HCT116 (cell line): ENCODE data around the gene CENPX. TPM values are rescaled to one million over a fixed set of nuclear protein-coding genes. Genes with fewer than 3 reads are reported as not detected.
A peak's percentile ranks its signal among the peaks of the same experiment; 100 is the strongest.

Source experiments
- ATAC-seq: fragments of 200-7000 bp; cut with Tn5 transposase; 2 replicates; pipeline ENCODE4 v1.9.1; 2020; ENCODE audit warnings: mild to moderate bottlenecking, moderate library complexity
- BruUV-seq: library from RNA; stranded (reverse); fragments of 400-500 nt; replicated peaks from 2 replicates; lab custom pipeline; 2021; lab: Mats Ljungman, UMichigan
- CTCF ChIA-PET: fragments of 300-600 bp; sonication (Branson Sonifier 250); formaldehyde crosslinking; loops from one replicate; lab custom pipeline; 2021; ENCODE audit warnings: antibody characterized with exemption; lab: Charles Lee
- POLR2A ChIA-PET: fragments of 300-600, 350-600 bp; sonication (Branson Sonifier 250); formaldehyde crosslinking; loops from one replicate; lab custom pipeline; 2021; ENCODE audit warnings: antibody characterized with exemption; lab: Charles Lee
- RAD21 ChIA-PET, 2 experiments: fragments of 300-600 bp; sonication (Branson Sonifier 250); formaldehyde crosslinking; loops; one replicate each; lab custom pipeline; 2023; ENCODE audit warnings: low total read pairs in 2 of 2; ENCODE audit not compliant: uncharacterized antibody in 2 of 2, unreplicated experiment in 2 of 2, low non-redundant PET in 1 of 2; lab: Charles Lee
- DNase-seq: peaks from one replicate; pipeline ENCODE4 v3.0.0-alpha.2; 2010; ENCODE audit warnings: low read depth, low spot score
- H2AFZ ChIP-seq: fragments of 200-600 bp; shearing (Covaris generic), sonication (generic); 2 replicates; pipeline ENCODE4 v1.6.1; 2017; ENCODE audit warnings: low read depth, mixed run types, mixed read lengths, antibody characterized with exemption, low read length; ENCODE audit not compliant: poor library complexity, severe bottlenecking
- H3K27ac ChIP-seq: 2 replicates; pipeline ENCODE4 v1.5.1; 2012; ENCODE audit warnings: low read depth, low read length
- H3K27me3 ChIP-seq: fragments of 200-600 bp; sonication (generic); 2 replicates; pipeline ENCODE4 v1.6.1; 2016; ENCODE audit warnings: mixed run types, low read length, mixed read lengths; ENCODE audit not compliant: insufficient read depth
- H3K36me3 ChIP-seq, 2 experiments: fragments of 200-500 bp in 1 of 2; fragments of 200-600 bp in 1 of 2; sonication (Bioruptor generic) in 1 of 2; sonication (generic) in 1 of 2; 2 replicates each; pipeline versions ENCODE4 v1.5.1 to v1.6.1; 2014 to 2016; ENCODE audit warnings: low read length in 2 of 2, inconsistent platforms in 1 of 2, mixed read lengths in 1 of 2, mixed run types in 1 of 2; ENCODE audit not compliant: insufficient read depth in 2 of 2, control insufficient read depth in 1 of 2
- H3K4me1 ChIP-seq, 2 experiments: fragments of 200-600 bp in 1 of 2; sonication (generic) in 1 of 2; 2 replicates each; pipeline versions ENCODE4 v1.5.1 to v1.6.1; 2012 to 2017; ENCODE audit warnings: low read length in 2 of 2, inconsistent platforms in 1 of 2, mild to moderate bottlenecking in 1 of 2, mixed read lengths in 1 of 2, mixed run types in 1 of 2, moderate library complexity in 1 of 2; ENCODE audit not compliant: insufficient read depth in 2 of 2, control insufficient read depth in 1 of 2
- H3K4me2 ChIP-seq: fragments of 200-600 bp; sonication (generic); 2 replicates; pipeline ENCODE4 v1.6.1; 2017; ENCODE audit warnings: mixed run types, low read length, mixed read lengths
- H3K4me3 ChIP-seq, 2 experiments: fragments of 200-600 bp in 1 of 2; sonication (generic) in 1 of 2; replicated peaks in 1 of 2; 2 replicates each; pipeline ENCODE4 v1.5.1; 2011 to 2016; ENCODE audit warnings: low read length in 2 of 2, control low read depth in 1 of 2, low read depth in 1 of 2, mild to moderate bottlenecking in 1 of 2, mixed read lengths in 1 of 2, mixed run types in 1 of 2
- H3K79me2 ChIP-seq: fragments of 200-600 bp; sonication (generic); 2 replicates; pipeline ENCODE4 v1.6.1; 2017; ENCODE audit warnings: mild to moderate bottlenecking, mixed run types, low read length, moderate library complexity, mixed read lengths; ENCODE audit not compliant: insufficient read depth
- H3K9ac ChIP-seq: fragments of 200-600 bp; sonication (generic); 2 replicates; pipeline ENCODE4 v1.6.1; 2016; ENCODE audit warnings: low read length, mixed read lengths
- H3K9me2 ChIP-seq: fragments of 200-600 bp; sonication (generic), shearing (Covaris generic); 2 replicates; pipeline ENCODE4 v1.6.1; 2017; ENCODE audit warnings: mixed run types, mild to moderate bottlenecking, moderate library complexity; ENCODE audit not compliant: insufficient read depth
- H3K9me3 ChIP-seq, 2 experiments: fragments of 200-500 bp in 1 of 2; fragments of 200-600 bp in 1 of 2; sonication (Bioruptor generic) in 1 of 2; sonication (generic) in 1 of 2; 2 replicates each; pipeline ENCODE4 v1.6.1; 2014 to 2017; ENCODE audit warnings: low read length in 2 of 2, mixed read lengths in 2 of 2, inconsistent platforms in 1 of 2, low read depth in 1 of 2, mild to moderate bottlenecking in 1 of 2, mixed run types in 1 of 2, moderate library complexity in 1 of 2; ENCODE audit not compliant: control insufficient read depth in 1 of 2, insufficient read depth in 1 of 2
- H4K20me1 ChIP-seq: fragments of 200-600 bp; sonication (generic), shearing (Covaris generic); 2 replicates; pipeline ENCODE4 v1.6.1; 2017; ENCODE audit warnings: mixed run types, mild to moderate bottlenecking, moderate library complexity; ENCODE audit not compliant: insufficient read depth
- CBX3 ChIP-seq: IDR thresholded peaks from 2 replicates; pipeline ENCODE4 v1.6.1; 2012; ENCODE audit warnings: low read depth
- CEBPB ChIP-seq: IDR thresholded peaks from 2 replicates; pipeline ENCODE4 v1.6.1; 2012; ENCODE audit warnings: low read depth
- EGR1 ChIP-seq: IDR thresholded peaks from 2 replicates; pipeline ENCODE4 v1.6.1; 2012; ENCODE audit warnings: low read depth
- ELF1 ChIP-seq: IDR thresholded peaks from 2 replicates; pipeline ENCODE4 v1.6.1; 2012; ENCODE audit warnings: low read depth, borderline replicate concordance
- EZH2 ChIP-seq: fragments of 200-600 bp; sonication (generic); IDR thresholded peaks from 2 replicates; pipeline ENCODE4 v1.6.1; 2017; ENCODE audit warnings: antibody characterized with exemption, mixed run types
- EZH2phosphoT487 ChIP-seq: fragments of 200-600 bp; IDR thresholded peaks from 2 replicates; pipeline ENCODE4 v1.6.1; 2018; ENCODE audit warnings: antibody characterized with exemption, borderline replicate concordance
- FOSL1 ChIP-seq: IDR thresholded peaks from 2 replicates; pipeline ENCODE4 v1.6.1; 2012; ENCODE audit warnings: low read depth
- POLR2A ChIP-seq: IDR thresholded peaks from 2 replicates; pipeline ENCODE4 v1.7.0; 2011; ENCODE audit warnings: borderline replicate concordance; ENCODE audit not compliant: insufficient read depth, insufficient read length; ENCODE audit errors: extremely low read depth
- SIN3A ChIP-seq: IDR thresholded peaks from 2 replicates; pipeline ENCODE4 v1.6.1; 2012; ENCODE audit warnings: low read depth
- SP1 ChIP-seq: IDR thresholded peaks from 2 replicates; pipeline ENCODE4 v1.6.1; 2012; ENCODE audit warnings: low read depth
- SRF ChIP-seq: IDR thresholded peaks from 2 replicates; pipeline ENCODE4 v1.6.1; 2012; ENCODE audit warnings: low read depth
- TCF7L2 ChIP-seq: IDR thresholded peaks from 2 replicates; pipeline ENCODE4 v1.7.0; 2011; ENCODE audit warnings: borderline replicate concordance, inconsistent platforms; ENCODE audit not compliant: insufficient read depth, insufficient read length; ENCODE audit errors: extremely low read depth
- YY1 ChIP-seq: IDR thresholded peaks from 2 replicates; pipeline ENCODE4 v1.6.1; 2011; ENCODE audit warnings: low read length, low read depth, moderate library complexity, mild to moderate bottlenecking; ENCODE audit not compliant: insufficient replicate concordance; ENCODE audit errors: extremely low read depth
- ZFX ChIP-seq: fragments of 450-650 bp; IDR thresholded peaks from 2 replicates; pipeline ENCODE4 v1.6.1; 2017
- intact Hi-C: fragments of 100-400 bp; cut with micrococcal nuclease; formaldehyde crosslinking; loops from 2 replicates; pipeline ENCODE4 v1.10.0; 2022
- total RNA-seq: library from RNA; stranded (reverse); gene quantifications from one replicate; pipeline ENCODE4 v1.2.1, GENCODE V29; 2021; ENCODE audit not compliant: unreplicated experiment
- TF ChIP-seq, protein P1 (sequence below): IDR thresholded peaks from 2 replicates; pipeline ENCODE4 v1.6.1; 2011; ENCODE audit warnings: mild to moderate bottlenecking, low read length, moderate library complexity; ENCODE audit not compliant: insufficient replicate concordance; ENCODE audit errors: extremely low read depth
- TF ChIP-seq, protein P2 (sequence below), 3 experiments: fragments of 200-600 bp in 1 of 3; sonication (generic) in 1 of 3; IDR thresholded peaks in 2 of 3; conservative IDR thresholded peaks in 1 of 3; 2 replicates each; pipeline ENCODE4 v1.5.1; 2012 to 2017; ENCODE audit warnings: low read depth in 2 of 3, low read length in 2 of 3, antibody characterized with exemption in 1 of 3, borderline replicate concordance in 1 of 3, control low read depth in 1 of 3, mild to moderate bottlenecking in 1 of 3, mixed read lengths in 1 of 3, mixed run types in 1 of 3, moderate library complexity in 1 of 3; ENCODE audit not compliant: insufficient read depth in 1 of 3
- TF ChIP-seq, protein P3 (sequence below): IDR thresholded peaks from 2 replicates; pipeline ENCODE4 v1.6.1; 2012
- TF ChIP-seq, protein P4 (sequence below): IDR thresholded peaks from 2 replicates; pipeline ENCODE4 v1.6.1; 2012

CENPX gene
- total RNA-seq, 1 experiment from 2014 or later: 184 TPM

DNA sequence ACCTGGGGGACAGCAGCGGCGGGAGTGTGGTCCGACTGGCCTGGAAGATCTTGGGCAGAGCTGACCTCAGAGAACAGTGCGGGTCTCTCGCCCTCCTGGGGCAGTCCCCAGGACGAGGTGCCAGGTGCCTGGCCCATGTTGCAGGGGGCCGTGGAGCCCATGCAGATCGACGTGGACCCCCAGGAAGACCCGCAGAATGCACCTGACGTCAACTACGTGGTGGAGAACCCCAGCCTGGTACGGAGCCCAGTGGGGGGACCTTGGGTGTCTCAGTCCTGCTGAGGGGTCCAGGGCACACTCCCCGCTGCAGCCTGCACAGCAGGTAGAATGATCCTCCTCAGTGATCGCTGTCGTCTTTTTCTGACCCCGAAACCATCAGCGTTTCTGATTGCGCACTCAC lies 30.5 kb upstream of the CENPX start:
- BruUV-seq: TSS peak; percentile 31
- peaks cover 41% of the 10 kb centered on the region for H3K79me2 ChIP-seq
- H3K4me1 ChIP-seq: peaks cover 13 to 34% of the 10 kb centered on the region in 2 experiments; a peak in 3 of 4 replicates
- peak overlapping the region; percentile 81; the same call in 1 of the 2 replicates for H3K27ac ChIP-seq
- DNase-seq: no peak
- no peaks in the 10 kb centered on the region for H3K27me3 ChIP-seq
- ChIA-PET RAD21 (no interaction called here), CTCF (no interaction called here), POLR2A (no interaction called here)
- intact Hi-C loops: no loop called here
- ATAC-seq: no peak
- H3K4me3 ChIP-seq: peak overlapping the region; percentile 94 to 99
- TF ChIP-seq, protein P1, sequence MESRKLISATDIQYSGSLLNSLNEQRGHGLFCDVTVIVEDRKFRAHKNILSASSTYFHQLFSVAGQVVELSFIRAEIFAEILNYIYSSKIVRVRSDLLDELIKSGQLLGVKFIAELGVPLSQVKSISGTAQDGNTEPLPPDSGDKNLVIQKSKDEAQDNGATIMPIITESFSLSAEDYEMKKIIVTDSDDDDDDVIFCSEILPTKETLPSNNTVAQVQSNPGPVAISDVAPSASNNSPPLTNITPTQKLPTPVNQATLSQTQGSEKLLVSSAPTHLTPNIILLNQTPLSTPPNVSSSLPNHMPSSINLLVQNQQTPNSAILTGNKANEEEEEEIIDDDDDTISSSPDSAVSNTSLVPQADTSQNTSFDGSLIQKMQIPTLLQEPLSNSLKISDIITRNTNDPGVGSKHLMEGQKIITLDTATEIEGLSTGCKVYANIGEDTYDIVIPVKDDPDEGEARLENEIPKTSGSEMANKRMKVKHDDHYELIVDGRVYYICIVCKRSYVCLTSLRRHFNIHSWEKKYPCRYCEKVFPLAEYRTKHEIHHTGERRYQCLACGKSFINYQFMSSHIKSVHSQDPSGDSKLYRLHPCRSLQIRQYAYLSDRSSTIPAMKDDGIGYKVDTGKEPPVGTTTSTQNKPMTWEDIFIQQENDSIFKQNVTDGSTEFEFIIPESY: no peak
- TF ChIP-seq EGR1 (no peak), CBX3 (no peak), SP1 (no peak), YY1 (no peak), SRF (no peak), CEBPB (no peak), EZH2phosphoT487 (no peak), TCF7L2 (no peak), ELF1 (no peak), EZH2 (no peak), SIN3A (no peak), ZFX (no peak), POLR2A (no peak), FOSL1 (no peak)
- TF ChIP-seq, protein P2, sequence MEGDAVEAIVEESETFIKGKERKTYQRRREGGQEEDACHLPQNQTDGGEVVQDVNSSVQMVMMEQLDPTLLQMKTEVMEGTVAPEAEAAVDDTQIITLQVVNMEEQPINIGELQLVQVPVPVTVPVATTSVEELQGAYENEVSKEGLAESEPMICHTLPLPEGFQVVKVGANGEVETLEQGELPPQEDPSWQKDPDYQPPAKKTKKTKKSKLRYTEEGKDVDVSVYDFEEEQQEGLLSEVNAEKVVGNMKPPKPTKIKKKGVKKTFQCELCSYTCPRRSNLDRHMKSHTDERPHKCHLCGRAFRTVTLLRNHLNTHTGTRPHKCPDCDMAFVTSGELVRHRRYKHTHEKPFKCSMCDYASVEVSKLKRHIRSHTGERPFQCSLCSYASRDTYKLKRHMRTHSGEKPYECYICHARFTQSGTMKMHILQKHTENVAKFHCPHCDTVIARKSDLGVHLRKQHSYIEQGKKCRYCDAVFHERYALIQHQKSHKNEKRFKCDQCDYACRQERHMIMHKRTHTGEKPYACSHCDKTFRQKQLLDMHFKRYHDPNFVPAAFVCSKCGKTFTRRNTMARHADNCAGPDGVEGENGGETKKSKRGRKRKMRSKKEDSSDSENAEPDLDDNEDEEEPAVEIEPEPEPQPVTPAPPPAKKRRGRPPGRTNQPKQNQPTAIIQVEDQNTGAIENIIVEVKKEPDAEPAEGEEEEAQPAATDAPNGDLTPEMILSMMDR (IDR thresholded peaks at IDR 0.05 in 2 of 3, conservative IDR thresholded peaks at IDR 0.05 in 1 of 3; ENCODE audit: borderline replicate concordance in 1 of 3, insufficient read depth in 1 of 3, low read depth in 2 of 3, low read length in 2 of 3): no peak
- TF ChIP-seq, protein P3, sequence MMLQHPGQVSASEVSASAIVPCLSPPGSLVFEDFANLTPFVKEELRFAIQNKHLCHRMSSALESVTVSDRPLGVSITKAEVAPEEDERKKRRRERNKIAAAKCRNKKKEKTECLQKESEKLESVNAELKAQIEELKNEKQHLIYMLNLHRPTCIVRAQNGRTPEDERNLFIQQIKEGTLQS: no peak
- TF ChIP-seq, protein P4, sequence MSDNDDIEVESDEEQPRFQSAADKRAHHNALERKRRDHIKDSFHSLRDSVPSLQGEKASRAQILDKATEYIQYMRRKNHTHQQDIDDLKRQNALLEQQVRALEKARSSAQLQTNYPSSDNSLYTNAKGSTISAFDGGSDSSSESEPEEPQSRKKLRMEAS: no peak
- no peaks in the 10 kb centered on the region for H3K9me3 ChIP-seq
- peaks cover 16 to 45% of the 10 kb centered on the region in 2 experiments; a peak in 3 of 4 replicates for H3K36me3 ChIP-seq
- no peaks in the 10 kb centered on the region; the same call in 1 of the 2 replicates for H4K20me1 ChIP-seq
- H3K9ac ChIP-seq: peak overlapping the region; percentile 89
- no peak overlapping the region for H2AFZ ChIP-seq
- peak overlapping the region; percentile 89 for H3K4me2 ChIP-seq
- no peaks in the 10 kb centered on the region for H3K9me2 ChIP-seq
